Measurements from ENCODE around the gene DOC2B. TPM values are rescaled to one million over a fixed set of nuclear protein-coding genes. Genes with fewer than 3 reads are reported as not detected.

The DOC2B gene
- total and polyA plus RNA-seq, 7 donors: 0.46 to 12.5 (median 4.9) TPM

- DNase-seq: no peak
- Histone ChIP-seq H3K36me3 (no peaks in the 10 kb centered on the region), H3K4me1 (peaks cover 0 to 4% (median 3%) of the 10 kb centered on the region in 4 donors), H3K27me3 (no peaks in the 10 kb centered on the region), H3K4me3 (no peak overlapping the region), H3K9me3 (no peaks in the 10 kb centered on the region), H3K27ac (no peak overlapping the region)
- intact Hi-C loops (cut with DNase I): no loop called here
- TF ChIP-seq POLR2A (IDR thresholded peaks at IDR 0.05): no peak
- TF ChIP-seq EP300 (IDR thresholded peaks at IDR 0.05): no peak
- no peak for TF ChIP-seq CTCF (IDR thresholded peaks at IDR 0.05)
- TF ChIP-seq POLR2AphosphoS5 (IDR thresholded peaks at IDR 0.05): no peak
- 84 to 90% methylated on average over 7 of the region's 7 CpGs for WGBS, 2 donors
These were observed 8.0 kb upstream of the DOC2B start for GRCh38 chr17:189444-189843.

- no peak overlapping the region for H3K27ac ChIP-seq
- intact Hi-C loops (cut with DNase I): no loop called here
- TF ChIP-seq POLR2A (IDR thresholded peaks at IDR 0.05) (no peak), EP300 (IDR thresholded peaks at IDR 0.05) (no peak), POLR2AphosphoS5 (IDR thresholded peaks at IDR 0.05) (no peak), CTCF (IDR thresholded peaks at IDR 0.05) (no peak)
- no peak overlapping the region for H3K4me3 ChIP-seq
- H3K4me1 ChIP-seq: peaks cover 0 to 1% (median 0%) of the 10 kb centered on the region in 4 donors
- 84 to 89% methylated on average over 2 of the region's 2 CpGs for WGBS, 2 donors
- no peak for DNase-seq
- H3K27me3 ChIP-seq: peaks cover 0 to 20% (median 8%) of the 10 kb centered on the region in 3 donors
- H3K9me3 ChIP-seq: no peaks in the 10 kb centered on the region
- H3K36me3 ChIP-seq: no peaks in the 10 kb centered on the region
These were observed 5.7 kb upstream of the DOC2B start for GRCh38 chr17:187130-187529.

DNA sequence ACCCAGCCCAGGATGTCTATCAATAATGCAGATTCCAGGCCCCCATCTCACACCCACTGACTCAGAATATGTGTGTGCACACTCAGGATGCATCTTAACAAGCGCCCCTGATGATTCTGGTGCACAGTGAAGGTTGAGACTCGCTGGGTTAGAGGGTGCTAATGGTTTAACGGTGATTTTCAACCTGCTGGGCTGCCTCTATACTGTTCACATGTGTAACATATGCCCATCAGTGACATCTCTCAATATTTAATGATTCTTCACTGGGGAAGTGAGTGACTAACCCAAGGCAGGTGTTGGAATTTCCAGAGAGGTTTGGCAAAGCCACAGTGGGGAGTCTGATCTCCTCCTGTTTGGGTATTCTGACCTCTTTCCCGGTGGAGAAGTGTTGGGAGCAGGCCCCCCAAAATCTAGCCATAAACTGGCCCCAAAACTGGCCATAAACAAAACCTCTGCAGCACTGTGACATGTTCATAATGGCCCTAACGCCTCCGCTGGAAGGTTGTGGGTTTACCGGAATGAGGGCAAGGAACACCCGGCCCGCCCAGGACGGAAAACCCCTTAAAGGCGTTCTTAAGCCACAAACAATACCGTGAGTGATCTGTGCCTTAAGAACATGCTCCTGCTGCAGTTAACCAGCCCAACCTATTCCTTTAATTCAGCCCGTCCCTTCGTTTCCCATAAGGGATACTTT, 4.1 kb upstream of the DOC2B start:
- DNase-seq: no peak
- 26 to 57% methylated on average over 14 of the region's 14 CpGs for WGBS, 2 donors
- Histone ChIP-seq H3K4me3 (no peak overlapping the region), H3K27me3 (peaks cover 10 to 34% (median 21%) of the 10 kb centered on the region in 3 donors), H3K4me1 (peaks cover 0 to 12% (median 9%) of the 10 kb centered on the region in 4 donors), H3K36me3 (no peaks in the 10 kb centered on the region), H3K27ac (no peak overlapping the region), H3K9me3 (no peaks in the 10 kb centered on the region)
- TF ChIP-seq POLR2A (IDR thresholded peaks at IDR 0.05) (no peak), CTCF (IDR thresholded peaks at IDR 0.05) (no peak), EP300 (IDR thresholded peaks at IDR 0.05) (no peak), POLR2AphosphoS5 (IDR thresholded peaks at IDR 0.05) (no peak)
- intact Hi-C loops (cut with DNase I): no loop called here

- Histone ChIP-seq H3K4me1 (peaks cover 0 to 21% (median 17%) of the 10 kb centered on the region in 4 donors), H3K4me3 (no peak overlapping the region), H3K36me3 (no peaks in the 10 kb centered on the region), H3K9me3 (no peaks in the 10 kb centered on the region), H3K27ac (no peak overlapping the region), H3K27me3 (peaks cover 14 to 58% (median 39%) of the 10 kb centered on the region in 3 donors)
- WGBS, 2 donors: 88% methylated on average over 8 of the region's 8 CpGs
- TF ChIP-seq EP300 (IDR thresholded peaks at IDR 0.05): no peak
- no peak for TF ChIP-seq POLR2AphosphoS5 (IDR thresholded peaks at IDR 0.05)
- no peak for TF ChIP-seq POLR2A (IDR thresholded peaks at IDR 0.05)
- no peak for TF ChIP-seq CTCF (IDR thresholded peaks at IDR 0.05)
- no peak for DNase-seq
- intact Hi-C loops (cut with DNase I): no loop called here
These were observed 1.6 kb upstream of the DOC2B start for GRCh38 chr17:183021-183420.

All from sigmoid colon (tissue), 7 donors.